Activated T-helper 9 cell treated with anti-CD3 and anti-CD28 coated beads, Interleukin-2, amount 50 U/mL, for 16 hours (primary cell): Measurements from ENCODE around the gene GNAO1.
"Not testable (repeated sequence)": the region's sequence is repeated elsewhere in the genome, so short reads cannot be mapped to it uniquely, and the experiment has no call there.

Source experiments
- DNase-seq: peaks from one replicate; pipeline ENCODE4 v3.0.0-alpha.2; 2020; ENCODE audit warnings: low read depth

The GNAO1 gene

DNA sequence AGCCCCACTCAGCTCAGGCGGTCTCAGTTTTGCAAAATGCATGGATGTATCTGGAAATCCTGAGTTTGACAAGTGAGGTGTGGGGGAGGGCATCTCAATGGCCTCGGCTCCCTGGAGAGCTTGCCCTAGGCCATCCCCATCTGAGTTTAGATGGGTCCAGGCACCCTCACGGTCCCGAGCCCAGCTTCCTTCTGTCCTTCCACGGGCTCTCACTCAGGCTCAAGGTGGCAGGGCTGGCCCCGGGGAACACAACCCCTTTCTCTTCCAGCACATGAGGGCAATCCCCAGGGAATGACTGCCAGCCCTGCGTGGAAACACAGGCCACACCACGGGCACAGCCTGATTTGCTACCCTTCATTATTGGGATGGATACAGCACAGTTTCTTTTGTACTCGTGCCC lies 175.7 kb downstream of the GNAO1 start:
- no peak for DNase-seq

DNA sequence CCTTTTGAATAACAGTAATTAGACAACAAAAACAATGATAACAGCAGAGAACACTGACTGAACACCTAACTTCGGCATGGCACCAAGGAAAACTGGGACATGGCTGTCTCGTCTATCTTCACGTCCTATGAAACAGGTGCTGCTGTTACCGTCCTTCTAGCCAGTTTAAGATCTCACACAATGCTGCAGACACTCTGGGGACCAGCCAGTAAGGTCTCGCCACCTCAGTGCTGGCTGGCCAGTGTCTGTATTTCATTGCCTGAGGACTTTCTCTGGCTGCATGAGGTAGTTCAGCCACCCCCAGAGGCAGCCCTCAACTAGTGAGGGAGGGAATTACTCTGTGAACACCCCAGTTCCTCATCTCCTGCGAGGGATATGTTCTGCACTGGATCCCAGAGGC lies 176.5 kb downstream of the GNAO1 start:
- DNase-seq = no peak

DNA sequence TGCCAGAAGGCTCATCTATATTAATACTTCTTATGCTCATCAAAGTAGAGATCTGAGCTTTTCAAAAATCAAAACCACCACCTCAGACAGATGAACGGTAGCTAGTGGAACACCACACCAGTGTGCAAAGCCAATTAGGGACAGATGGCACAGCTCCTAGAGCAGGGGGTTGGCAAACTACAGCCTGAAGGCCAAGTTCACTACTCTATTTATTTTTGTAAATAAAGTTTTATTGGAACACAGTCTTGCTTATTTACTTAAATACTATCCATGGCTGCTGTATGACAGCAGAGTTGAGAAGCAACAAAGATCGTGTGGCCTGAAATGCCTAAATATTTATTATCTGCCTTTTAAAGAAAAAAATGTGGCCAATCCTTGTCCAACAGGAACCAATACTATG lies 177.3 kb downstream of the GNAO1 start:
- DNase-seq = no peak

DNA sequence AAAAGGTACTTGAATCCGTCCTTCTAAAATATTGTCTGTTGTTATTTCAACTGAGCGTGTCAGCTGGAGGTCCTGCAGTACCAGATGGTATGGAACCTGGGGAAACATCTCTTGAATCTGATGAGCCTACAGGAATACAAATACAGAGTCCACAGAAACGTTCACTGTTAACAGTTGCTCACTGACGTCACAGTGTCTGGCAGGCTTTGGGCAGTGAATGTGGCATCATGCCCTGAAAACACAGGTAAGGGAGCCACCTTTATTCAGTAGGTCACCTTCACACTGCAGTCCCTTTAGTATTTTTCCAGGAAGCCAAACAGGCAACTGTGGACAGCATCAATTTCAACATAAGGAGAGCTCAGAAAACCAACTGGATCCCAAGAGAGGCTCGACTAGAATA lies 177.9 kb downstream of the GNAO1 start:
- no peak for DNase-seq

DNA sequence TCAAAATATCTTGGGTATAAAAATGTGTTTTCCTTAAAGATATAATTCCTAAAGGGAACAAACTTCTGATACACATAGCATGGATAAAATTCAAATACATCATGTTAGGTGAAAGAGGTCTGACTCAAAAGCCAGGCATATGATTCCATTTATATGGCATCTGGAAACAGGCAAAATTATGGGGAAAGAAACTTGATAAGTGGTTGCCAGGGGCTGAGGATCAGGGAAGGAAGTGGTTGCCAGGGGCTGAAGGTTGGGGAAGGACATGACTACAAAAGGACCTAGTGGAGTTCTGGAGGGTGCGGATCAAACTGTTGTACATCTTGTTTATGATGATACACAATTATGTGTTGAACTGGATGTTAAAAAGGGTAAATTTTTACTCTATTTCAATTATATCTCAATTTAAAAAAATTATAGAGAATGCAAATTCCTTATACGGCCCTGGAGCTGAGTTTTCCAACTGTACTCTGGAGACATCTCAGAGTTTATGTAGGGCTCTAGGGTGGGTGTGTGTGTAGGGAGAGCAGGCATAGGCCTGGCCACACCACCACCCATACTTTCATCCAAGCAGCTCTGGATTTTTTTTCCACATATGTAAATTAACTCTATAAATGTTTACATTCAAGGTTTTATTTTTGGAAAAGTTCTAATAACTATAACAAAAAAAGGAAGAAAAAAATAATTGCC lies 179.0 kb downstream of the GNAO1 start:
- no peak for DNase-seq

DNA sequence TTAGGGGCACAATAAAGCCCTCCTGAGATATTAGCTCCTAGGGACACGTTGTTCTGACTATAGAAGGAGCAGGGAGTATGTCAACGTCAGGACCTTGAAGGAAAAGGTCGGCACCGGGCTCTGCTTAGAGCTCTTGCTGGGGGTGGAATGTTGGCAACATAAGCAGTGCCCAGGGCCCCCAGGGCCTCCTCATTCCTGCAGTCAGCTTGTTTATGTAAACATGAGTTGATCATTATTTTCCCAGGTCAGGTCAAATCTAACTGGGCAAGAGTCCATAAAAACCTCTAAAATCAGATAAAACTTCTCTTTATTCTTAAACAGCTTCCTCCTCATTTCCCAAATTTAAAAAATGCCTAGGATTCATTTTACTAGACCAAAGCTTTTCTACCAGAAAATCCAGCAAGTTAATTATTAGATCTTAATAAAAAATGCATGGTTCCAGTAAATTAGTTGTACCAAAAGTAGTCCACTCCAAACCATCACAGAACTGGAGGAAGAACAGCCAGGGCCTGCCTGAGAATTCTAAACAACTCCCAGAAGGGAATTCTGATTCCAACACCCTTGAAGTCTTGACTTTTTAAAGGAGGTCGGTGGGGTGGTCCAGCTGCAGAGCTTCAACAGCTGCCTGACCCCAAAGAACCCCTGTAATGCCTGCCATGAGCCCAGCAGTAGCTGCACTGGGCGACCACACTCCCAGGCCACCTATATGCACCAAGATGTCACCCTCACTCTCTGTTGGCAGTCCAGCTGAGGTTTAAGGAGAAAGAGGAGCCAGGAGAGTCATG lies 179.8 kb downstream of the GNAO1 start:
- no peak for DNase-seq

DNA sequence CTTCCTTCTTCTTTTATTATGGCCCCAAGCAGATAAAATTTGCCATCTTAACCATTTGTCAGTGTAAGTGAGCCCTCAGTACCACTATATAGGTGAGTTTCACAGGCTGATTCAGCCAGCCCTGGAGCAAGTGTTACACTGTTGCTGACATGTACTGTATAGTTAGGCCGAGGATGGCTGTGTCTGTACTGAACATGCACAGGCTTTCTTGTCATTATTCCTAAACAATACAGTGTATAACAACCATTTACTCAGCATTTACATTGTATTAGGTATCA lies 180.3 kb downstream of the GNAO1 start:
- DNase-seq = no peak

DNA sequence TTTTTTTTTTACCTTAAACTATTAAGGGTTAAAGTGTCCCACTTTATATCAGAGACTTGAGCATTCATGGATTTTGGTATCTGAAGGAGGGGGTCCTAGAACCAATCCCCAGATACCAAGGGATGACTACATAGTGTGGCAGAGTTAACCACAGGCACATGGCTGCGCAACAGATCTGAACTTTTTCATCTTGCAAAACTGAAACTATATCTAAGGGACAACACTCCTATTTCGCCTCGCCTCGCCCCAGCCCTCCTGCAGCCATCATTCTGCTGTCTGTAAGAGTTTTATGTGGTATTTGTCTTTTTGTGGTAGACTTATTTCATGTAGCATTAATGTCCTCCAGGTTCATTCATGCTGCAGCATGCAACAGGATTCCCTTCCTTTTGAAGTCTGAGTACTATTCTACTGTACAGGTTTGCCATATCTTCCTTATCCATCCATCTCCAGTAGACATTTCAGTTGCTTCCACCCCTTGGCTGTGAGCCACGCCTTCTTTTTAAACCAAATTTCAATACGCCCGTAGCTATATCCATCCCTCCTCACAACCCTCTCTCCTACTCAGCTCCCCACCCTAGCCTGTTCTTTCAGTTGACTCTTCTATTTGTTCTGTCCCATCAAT lies 180.8 kb downstream of the GNAO1 start:
- DNase-seq = no peak

DNA sequence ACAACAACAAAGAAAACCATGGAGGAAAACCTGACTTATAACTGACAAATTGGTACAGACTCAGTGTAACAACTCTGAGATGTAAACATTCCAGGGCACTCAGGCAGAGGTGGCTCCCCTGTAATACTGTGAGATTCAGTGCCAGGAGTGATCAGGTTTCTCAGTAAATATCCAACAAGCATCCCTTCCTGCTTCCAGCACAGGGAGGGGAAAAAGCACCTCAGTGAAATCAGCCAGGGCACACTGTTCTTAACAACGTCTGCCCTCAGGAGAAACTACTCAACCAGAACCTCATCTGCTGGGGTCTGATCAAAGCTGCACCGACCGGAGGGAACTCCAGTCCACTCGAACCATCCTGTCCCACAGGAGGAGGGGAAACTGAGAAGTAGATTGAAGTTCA lies 181.7 kb downstream of the GNAO1 start:
- DNase-seq = no peak

DNA sequence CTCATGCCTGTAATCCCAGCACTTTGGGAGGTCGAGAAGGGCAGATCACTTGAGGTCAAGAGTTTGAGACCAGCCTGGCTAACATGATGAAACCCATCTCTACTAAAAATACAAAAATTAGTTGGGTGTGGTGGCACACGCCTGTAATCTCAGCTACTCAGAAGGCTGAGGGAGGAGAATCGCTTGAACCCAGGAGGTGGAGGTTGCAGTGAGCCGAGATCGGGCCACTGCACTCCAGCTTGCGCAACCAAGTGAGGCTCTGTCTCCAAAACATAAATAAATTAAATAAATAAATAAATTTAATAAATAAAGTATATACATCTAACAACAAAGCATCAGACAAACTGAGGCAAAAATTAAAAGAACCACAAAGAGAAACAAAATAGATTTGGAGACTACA lies 184.5 kb downstream of the GNAO1 start:
- DNase-seq = not testable (repeated sequence)

DNA sequence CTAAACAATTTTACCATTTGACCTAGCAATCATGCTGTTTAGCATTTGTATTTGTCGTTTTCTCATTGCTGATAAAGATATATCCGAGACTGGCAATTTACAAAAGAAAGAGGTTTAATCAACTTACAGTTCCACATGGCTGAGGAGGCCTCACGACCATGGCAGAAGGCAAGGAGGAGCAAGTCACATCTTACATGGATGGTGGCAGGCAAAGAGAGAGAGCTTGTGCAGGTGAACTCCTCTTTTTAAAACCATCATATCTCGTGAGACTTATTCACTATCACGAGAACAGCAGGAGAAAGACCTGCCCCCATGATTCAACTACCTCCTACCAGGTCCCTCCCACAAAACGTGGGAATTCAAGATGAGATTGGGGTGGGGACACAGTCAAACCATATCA lies 187.8 kb downstream of the GNAO1 start:
- not testable (repeated sequence) for DNase-seq

DNA sequence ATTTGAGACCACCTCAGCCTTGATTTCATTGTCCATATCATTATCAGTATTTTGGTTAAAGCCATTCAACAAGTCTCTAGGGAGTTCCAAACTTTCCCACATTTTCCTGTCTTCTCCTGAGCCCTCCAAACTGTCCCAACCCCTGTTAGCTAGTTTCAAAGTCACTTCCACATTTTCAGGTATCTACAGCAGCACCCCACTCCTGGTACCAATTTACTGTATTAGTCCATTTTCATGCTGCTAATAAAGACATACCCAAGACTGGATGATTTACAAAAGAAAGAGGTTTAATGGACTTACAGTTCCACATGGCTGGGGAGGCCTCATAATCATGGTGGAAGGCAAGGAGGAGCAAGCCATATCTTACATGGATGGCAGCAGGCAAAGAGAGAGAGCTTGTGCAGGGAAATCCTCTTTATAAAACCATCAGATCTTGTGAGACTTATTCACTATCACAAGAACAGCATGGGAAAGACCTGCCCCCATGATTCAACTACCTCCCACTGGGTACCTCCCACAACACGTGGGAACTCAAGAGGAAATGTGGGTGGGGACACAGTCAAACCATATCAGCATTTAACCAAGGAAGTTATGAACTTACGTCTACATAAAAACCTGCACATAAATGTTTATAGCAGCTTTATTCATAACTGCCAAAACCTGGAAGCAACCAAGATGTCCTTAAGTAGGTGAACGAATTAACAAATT lies 189.6 kb downstream of the GNAO1 start:
- not testable (repeated sequence) for DNase-seq

DNA sequence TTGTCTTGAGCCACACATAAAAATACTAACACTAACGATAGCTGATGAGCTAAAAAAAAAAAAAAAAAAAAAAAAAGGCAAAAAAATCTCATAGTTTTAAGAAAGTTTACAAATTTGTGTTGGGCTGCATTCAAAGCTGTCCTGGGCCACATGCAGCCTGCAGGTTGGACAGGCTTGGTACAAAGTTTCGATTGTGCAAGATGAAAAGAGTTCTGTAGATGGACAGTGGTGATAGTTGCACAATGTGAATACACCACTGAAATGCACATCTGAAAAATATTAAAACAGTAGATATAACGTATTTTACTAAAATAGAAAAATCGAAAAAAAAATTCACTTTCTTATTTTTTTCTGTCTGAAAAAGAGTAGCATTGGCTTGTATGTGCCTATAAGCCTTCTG lies 191.2 kb downstream of the GNAO1 start:
- no peak for DNase-seq

DNA sequence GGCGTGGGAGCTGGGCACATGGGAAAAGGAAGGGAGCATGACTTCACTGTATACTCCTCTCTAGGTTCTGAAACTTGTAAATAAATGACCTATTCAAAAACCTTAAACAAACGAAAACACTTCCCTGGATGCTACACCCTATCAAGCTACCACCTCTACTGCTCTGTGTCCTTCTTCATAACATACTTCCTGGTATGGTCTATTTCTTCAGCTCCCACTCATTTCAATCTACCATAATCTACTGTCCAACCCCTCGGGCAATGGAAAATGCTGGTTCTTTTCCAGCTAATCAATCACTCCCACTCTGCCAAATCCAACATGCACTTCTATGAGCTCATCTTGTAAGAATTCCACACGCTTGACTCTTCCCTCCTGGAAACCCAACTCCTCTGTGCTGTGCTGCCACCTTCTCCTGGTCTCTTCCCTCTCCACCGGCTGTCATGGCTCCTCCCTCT lies 191.6 kb downstream of the GNAO1 start:
- DNase-seq = no peak

DNA sequence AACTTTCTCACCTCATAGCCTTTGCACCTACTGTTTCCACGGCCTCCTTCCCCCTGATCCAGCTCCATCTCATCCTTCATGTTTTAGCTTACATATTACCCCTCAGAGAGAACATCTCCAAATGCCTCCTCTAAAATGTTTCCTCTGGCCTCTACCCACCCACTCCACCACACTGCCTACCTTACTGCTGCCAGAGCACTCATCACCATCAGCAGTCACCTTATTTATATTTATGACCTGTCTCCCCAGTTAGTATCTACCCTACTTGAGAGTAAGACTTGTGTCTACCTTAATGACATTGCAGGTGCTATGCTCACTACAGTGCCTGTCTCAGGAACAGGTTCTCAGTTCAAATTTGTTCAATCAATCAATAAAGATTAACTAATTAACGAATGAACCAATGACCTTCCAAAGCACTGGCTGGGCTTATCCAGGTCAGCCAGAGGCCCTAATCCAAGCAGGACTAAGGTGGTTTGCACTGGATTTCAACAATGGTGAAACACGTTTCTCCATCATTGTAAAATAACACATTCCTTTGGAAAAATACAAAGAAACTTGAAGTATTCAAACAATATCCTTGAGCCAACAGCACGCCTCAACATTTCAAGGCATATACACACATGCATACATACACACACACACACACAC lies 192.9 kb downstream of the GNAO1 start:
- DNase-seq = no peak

DNA sequence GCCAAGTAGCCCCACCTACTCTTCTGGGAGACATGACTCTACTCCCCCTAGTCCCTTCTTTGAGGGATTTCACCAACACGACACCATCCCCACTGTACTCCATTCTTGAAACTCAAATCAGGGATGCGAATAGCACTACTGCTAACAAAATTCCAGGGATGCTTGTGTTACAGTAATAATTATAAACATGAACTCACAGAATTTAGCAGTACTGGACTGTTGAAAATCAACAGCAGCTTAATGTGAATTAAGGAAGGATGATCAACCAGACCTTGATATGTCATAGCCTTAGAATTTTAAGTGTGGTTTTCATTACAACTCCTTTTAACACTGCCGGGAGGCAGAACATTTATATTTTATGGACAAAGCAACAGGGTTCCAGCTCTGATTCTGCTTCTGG lies 196.1 kb downstream of the GNAO1 start:
- no peak for DNase-seq

DNA sequence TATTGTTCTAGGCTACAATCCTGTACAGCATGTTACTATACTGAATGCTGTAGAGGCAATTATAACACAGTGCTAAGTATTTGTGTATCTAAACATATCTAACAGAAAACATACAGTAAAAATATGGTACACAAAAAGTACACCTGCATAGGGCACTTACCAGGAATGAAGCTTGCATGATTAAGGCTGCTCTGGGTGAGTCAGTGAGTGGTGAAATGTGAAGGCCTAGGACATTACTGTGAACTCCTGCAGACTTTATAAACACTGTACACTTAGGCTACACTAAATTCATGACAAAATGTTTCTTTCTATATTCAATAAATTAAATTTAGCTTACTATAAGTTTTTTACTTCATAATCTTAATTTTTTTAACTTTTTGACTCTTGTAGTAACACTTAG lies 196.9 kb downstream of the GNAO1 start:
- DNase-seq = no peak

DNA sequence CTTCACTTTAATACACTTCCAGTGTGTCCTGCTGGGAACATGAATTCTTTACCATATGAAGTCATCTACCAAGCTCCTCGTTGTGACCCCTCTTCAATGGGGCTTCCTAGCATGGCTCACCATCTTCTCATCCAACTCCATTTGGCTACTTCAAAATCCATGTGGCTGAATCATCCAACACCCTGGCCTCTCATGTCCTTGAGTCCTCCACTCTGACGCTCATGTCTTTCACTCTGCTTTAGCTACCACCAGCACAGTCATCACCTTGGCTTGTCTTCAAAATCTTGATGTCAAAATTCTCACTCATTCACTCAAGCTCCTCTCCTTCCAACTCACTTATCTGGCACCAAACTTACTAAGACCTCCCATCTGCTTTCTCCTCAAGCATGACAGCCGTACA lies 198.3 kb downstream of the GNAO1 start:
- DNase-seq = no peak

DNA sequence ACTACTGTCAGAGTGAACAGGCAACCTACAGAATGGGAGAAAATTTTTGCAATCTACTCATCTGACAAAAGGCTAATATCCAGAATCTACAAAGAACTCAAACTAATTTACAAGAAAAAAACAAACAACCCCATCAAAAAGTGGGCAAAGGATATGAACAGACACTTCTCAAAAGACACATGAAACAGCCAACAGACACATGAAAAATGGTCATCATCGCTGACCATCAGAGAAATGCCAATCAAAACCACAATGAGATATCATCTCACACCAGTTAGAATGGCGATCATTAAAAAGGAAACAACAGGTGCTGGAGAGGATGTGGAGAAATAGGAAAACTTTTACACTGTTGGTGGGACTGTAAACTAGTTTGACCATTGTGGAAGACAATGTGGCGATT lies 205.4 kb downstream of the GNAO1 start:
- DNase-seq = not testable (repeated sequence)

DNA sequence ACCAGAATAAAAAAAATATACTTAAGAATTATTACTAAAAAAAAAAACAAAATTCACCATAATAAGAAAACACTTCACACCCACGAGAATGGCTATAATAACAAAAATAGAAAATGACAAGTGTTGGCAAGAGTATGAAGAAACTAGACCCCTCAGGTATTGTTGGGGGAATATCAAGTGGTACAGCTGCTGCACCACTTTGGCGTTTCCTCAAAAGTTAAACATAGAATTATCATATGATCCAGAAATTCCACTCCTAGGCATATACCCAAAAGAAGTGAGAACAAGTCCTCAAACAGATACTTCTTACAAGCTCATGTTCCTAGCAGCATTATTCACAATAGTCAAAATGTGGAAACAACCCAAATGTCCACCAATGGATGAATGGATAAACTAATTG lies 207.8 kb downstream of the GNAO1 start:
- DNase-seq = no peak

DNA sequence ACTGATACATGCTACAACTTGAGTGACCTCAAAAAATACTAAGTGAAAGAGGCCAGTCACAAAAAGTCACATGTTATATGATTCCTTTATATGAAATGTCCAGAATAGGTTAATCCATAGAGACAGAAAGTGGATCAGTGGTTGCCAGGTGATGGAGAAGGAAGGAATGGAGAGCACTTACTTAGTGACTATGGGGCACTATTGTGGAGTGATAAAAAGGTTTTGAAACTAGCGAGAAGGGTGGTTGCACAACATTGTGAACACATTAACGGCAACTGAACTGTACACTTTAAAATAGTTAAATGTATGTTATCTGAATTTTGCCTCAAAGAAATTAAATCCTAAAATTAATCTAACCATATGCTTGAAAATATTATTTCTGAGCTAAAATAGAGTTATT lies 208.2 kb downstream of the GNAO1 start:
- DNase-seq = no peak

DNA sequence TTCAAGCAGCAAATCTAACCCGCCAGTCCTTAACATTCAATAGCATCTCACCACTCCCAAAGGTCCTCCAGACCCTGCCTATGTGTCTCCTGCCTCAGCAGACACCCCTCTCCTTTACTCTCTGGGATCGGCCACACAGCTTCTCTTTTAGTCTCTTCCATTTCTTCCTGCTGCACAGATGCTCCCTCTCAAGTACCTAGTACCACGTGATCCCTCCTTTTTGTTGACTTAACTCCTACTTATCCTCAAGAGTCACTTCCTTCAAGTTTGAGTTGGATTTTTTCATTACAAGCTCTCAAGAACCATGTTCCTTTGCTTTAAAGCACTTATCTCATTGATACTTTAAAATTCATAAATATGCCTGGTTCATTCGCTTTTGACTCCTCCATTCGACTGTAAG lies 209.2 kb downstream of the GNAO1 start:
- no peak for DNase-seq
